ENCODE results near the gene PRKCA.

DNA sequence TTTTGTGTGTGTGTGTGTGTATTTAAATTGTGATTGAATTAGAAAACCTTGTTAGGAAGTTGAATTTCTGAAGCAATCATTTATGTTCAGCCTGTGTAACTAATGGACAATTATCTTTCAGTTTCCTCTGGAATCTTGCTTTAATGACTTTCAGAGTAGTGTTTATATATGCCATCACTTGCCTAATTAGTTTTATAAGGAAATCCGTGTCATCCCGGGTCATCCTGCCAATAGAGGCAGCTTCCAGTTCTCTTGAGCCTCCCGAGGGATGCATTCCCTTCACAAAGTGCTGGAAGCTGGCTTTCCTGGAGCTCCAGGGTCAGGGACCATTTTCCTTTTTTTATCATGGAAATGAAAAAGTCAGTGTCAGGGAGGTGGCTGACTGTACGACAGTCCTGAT is 42.9 kb downstream of the PRKCA start:
- no peak for TF ChIP-seq POLR2AphosphoS5 (IDR thresholded peaks at IDR 0.05; ENCODE audit: insufficient read depth, low read depth, low read length)
- TF ChIP-seq EZH2 (IDR thresholded peaks at IDR 0.05; ENCODE audit: borderline replicate concordance, low read depth, low read length, severe bottlenecking): no peak
- no peak for TF ChIP-seq CTCF (IDR thresholded peaks at IDR 0.05; ENCODE audit: extremely low read depth in 1 of 2, insufficient read depth in 1 of 2, low read depth in 1 of 2, low read length in 2 of 2)
- no peak for TF ChIP-seq MYC (IDR thresholded peaks at IDR 0.05; ENCODE audit: low read depth, low read length)
- no peak for TF ChIP-seq POLR2A (IDR thresholded peaks at IDR 0.05; ENCODE audit: low read depth, low read length)
- TF ChIP-seq, protein P1, sequence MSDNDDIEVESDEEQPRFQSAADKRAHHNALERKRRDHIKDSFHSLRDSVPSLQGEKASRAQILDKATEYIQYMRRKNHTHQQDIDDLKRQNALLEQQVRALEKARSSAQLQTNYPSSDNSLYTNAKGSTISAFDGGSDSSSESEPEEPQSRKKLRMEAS (IDR thresholded peaks at IDR 0.05; ENCODE audit: insufficient read depth, insufficient read length): no peak
- TF ChIP-seq GATA2 (IDR thresholded peaks at IDR 0.05; ENCODE audit: insufficient read depth, insufficient read length, low read depth, low read length): no peak
- no peak for TF ChIP-seq JUN (IDR thresholded peaks at IDR 0.05; ENCODE audit: borderline replicate concordance, insufficient read depth, insufficient read length, low read depth)
- TF ChIP-seq FOS (IDR thresholded peaks at IDR 0.05; ENCODE audit: borderline replicate concordance, insufficient read depth, low read length): no peak

All from endothelial cell of umbilical vein (primary cell).